ENCODE results near the gene FPR3. TPM values are rescaled to one million over a fixed set of nuclear protein-coding genes. Genes with fewer than 3 reads are reported as not detected.

The FPR3 gene
- total and polyA plus RNA-seq, 12 donors = 0.73 to 16.5 (median 3.1) TPM

DNA sequence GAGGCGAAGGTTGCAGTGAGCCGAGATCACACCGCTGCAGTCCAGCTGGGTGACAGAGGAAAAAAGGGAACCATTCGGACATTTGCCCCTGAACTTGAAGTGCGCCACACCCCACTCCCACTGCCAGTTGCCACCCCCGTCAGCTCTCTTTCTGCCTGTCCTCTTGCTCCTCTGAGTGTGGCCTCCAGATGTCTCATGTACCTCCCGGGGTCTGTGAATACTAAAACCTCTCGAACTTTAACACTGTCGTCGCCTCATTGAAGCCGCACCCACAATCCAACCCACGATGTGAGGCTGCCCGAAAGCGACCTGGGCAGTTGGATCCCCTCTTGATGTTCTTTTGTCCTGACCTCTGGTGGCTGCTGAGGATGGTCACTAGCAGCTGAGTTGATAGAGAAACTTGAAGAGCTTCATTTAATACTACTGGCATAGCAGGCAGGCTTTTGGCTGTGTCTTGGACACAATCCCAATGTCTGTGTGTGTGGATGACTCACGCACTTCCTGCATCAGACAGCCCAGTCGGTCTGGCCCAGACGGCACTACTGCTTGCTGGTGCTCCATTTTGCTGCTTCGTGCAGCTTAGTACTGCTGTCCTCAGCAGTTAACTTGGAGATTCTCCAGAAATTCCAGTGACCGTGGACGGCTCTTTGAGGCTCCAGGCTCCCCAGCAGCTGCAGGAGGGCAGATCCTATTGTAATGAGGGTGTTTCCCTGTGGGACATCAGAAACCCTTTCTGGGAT, 4.2 kb downstream of the FPR3 start:
- 23 to 26% methylated on average over 20 of the region's 20 CpGs for WGBS, 2 donors
- TF ChIP-seq, protein P1, sequence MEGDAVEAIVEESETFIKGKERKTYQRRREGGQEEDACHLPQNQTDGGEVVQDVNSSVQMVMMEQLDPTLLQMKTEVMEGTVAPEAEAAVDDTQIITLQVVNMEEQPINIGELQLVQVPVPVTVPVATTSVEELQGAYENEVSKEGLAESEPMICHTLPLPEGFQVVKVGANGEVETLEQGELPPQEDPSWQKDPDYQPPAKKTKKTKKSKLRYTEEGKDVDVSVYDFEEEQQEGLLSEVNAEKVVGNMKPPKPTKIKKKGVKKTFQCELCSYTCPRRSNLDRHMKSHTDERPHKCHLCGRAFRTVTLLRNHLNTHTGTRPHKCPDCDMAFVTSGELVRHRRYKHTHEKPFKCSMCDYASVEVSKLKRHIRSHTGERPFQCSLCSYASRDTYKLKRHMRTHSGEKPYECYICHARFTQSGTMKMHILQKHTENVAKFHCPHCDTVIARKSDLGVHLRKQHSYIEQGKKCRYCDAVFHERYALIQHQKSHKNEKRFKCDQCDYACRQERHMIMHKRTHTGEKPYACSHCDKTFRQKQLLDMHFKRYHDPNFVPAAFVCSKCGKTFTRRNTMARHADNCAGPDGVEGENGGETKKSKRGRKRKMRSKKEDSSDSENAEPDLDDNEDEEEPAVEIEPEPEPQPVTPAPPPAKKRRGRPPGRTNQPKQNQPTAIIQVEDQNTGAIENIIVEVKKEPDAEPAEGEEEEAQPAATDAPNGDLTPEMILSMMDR (IDR thresholded peaks at IDR 0.05) = peak in 6 of 9 donors; percentile 13 to 47 (median 31)
- Histone ChIP-seq H3K9me3 (no peaks in the 10 kb centered on the region), H3K4me3 (peak overlapping the region in 7 of 10 donors; percentile 7 to 52 (median 19)), H3K27me3 (no peaks in the 10 kb centered on the region), H3K36me3 (no peaks in the 10 kb centered on the region), H3K4me1 (peaks cover 13 to 75% (median 36%) of the 10 kb centered on the region in 9 donors), H3K27ac (peak overlapping the region; percentile 87 to 98 (median 94))
- intact Hi-C loops (cut with DNase I) = loop anchor here in 2 of 10 donors (5.0 kb wide), 1 partner anchor 112 kb away; no protein-coding TSS in a partner anchor
- DNase-seq = peak; percentile 82 to 90
- peak; percentile 94 to 97 (median 96) for ATAC-seq

DNA sequence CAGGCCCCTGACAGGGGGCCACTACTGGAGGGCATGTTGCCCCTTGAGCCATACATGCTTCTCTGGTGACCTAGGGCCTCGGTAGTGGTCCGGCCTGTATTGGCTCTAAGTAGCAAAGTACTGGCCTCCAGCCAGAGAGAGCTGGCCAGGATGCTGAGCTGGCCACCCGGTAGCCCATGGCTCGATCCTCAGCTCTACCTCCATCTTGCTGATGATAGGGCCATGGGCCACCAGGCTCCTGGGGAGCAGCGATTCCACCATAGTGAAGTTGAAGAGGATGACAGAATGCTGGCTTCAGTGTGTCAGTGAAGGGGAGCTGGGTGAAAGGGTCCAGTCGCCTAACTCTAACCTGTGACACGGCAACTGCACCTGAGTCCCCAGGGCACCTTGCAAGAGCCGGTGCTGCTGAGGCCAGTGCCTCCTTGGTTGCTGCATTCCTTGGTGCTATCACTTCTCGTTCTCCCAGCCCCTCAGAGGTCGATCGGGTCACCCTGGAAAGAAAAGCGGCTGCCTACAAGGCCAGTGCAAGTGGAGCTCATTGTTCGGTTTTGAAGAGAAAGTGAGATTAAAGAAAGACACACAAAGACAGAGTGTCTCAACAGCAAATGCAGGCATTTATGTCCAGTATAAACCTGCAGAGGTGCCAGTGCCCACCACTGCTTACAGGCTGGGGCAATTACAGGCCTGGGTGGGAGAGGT, 5.0 kb downstream of the FPR3 start:
- no peaks in the 10 kb centered on the region for H3K9me3 ChIP-seq
- H3K4me1 ChIP-seq = peaks cover 11 to 71% (median 37%) of the 10 kb centered on the region in 9 donors
- WGBS, 2 donors = 29 to 41% methylated on average over 13 of the region's 13 CpGs
- peak overlapping the region; percentile 87 to 98 (median 94) for H3K27ac ChIP-seq
- TF ChIP-seq, protein P1 (IDR thresholded peaks at IDR 0.05) = no peak
- ATAC-seq (peak; percentile 9 to 71 (median 36)), DNase-seq (no peak)
- intact Hi-C loops (cut with DNase I) = loop anchor here in 4 of 10 donors (5.0 to 10.0 kb wide), 3 partner anchors 95 to 115 kb away; no protein-coding TSS in a partner anchor
- peak overlapping the region in 5 of 10 donors; percentile 6 to 24 (median 19) for H3K4me3 ChIP-seq
- H3K27me3 ChIP-seq = no peaks in the 10 kb centered on the region
- H3K36me3 ChIP-seq = no peaks in the 10 kb centered on the region

DNA sequence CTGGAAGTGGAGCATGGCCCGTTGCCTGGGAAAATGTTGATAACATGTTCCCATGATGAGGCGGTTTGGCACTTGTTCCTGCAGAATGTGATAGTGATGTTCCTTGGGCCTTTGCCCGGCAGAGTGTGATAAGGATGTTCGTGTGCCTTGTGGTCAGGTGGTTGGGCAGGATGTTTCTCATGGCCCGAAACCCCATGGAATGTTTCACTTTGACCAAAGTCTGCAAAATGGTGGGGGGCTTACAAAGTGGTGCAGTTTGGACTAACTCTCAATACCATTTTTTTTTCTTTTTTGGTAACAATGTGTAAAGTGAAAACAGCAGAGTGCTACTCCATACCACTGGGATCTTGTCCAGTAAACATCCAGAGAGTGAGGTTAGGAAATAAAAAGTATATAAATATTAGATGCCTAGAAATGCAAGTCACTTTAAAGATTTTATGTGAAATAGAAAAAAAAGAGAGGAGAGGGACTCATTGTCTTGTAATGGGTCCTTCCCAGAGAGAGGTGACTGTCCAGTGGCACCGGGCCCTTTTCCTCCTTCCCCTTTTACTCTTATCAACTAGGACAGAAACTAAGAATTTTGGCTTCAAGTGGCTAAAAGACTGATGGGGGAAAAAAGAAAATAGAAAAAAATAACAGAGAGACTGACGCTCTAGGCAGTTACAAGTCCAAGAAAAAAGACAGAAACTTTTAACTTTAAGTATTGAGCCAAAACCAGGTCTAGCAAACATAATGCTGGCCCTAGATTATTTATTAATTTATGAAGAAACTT, 5.7 kb downstream of the FPR3 start:
- TF ChIP-seq, protein P1 (IDR thresholded peaks at IDR 0.05) = no peak
- 16 to 17% methylated on average over 7 of the region's 7 CpGs for WGBS, 2 donors
- Histone ChIP-seq H3K4me1 (peaks cover 9 to 74% (median 34%) of the 10 kb centered on the region in 9 donors), H3K27ac (peak overlapping the region; percentile 87 to 98 (median 94)), H3K9me3 (no peaks in the 10 kb centered on the region), H3K36me3 (no peaks in the 10 kb centered on the region), H3K4me3 (peak overlapping the region in 1 of 10 donors; percentile 19), H3K27me3 (no peaks in the 10 kb centered on the region)
- DNase-seq (peak; percentile 69 to 92), ATAC-seq (peak; percentile 61 to 91 (median 87))
- intact Hi-C loops (cut with DNase I) = loop anchor here in 2 of 10 donors (10.0 kb wide), 2 partner anchors 96 to 116 kb away; no protein-coding TSS in a partner anchor
